HFF-Myc (cell line): Measurements from ENCODE around the gene SYNRG.
A peak's percentile ranks its signal among the peaks of the same experiment; 100 is the strongest.

Experiments used
- DNase-seq: peaks from one replicate; pipeline ENCODE4 v3.0.0-alpha.2; 2011; ENCODE audit warnings: low read depth; ENCODE audit errors: extremely low read depth
- H3K4me3 ChIP-seq: replicated peaks from 2 replicates; pipeline ENCODE4 v1.5.1; 2011; ENCODE audit warnings: low read depth, mild to moderate bottlenecking, control low read depth, low read length
- TF ChIP-seq, protein P1 (sequence below): IDR thresholded peaks from 2 replicates; pipeline ENCODE4 v1.5.1; 2012; ENCODE audit warnings: mild to moderate bottlenecking, low read depth, low read length, control low read depth; ENCODE audit errors: missing control alignments

The SYNRG gene

DNA sequence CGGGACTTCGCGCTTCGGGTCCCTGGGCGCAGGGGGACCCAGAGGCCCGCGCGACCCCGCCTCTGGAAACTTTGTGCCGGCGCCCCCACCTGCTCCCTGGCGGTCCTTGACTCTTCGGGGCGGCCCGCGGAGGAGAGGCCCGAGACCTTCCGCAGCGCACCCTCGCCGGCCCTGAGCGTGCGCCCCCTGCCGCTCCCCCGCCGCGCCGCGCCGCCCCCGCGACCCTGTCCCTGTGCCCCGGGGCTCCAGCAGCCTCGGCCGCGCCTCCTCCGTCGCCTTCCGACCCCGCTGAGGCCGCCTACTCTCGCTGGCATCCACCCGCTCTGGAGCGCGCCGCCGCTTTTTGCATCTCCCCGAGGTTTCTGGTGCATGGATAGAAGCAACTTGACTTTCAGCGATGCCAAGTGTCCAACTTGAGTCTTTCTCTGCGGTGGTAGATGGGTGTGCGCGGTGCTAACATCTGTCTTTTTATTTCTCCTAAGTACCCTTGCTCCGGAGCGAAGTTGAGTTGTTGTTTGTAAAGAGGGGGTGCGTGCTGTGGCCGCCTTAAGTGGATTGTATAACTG lies 119.1 kb downstream of the SYNRG start:
- TF ChIP-seq, protein P1, sequence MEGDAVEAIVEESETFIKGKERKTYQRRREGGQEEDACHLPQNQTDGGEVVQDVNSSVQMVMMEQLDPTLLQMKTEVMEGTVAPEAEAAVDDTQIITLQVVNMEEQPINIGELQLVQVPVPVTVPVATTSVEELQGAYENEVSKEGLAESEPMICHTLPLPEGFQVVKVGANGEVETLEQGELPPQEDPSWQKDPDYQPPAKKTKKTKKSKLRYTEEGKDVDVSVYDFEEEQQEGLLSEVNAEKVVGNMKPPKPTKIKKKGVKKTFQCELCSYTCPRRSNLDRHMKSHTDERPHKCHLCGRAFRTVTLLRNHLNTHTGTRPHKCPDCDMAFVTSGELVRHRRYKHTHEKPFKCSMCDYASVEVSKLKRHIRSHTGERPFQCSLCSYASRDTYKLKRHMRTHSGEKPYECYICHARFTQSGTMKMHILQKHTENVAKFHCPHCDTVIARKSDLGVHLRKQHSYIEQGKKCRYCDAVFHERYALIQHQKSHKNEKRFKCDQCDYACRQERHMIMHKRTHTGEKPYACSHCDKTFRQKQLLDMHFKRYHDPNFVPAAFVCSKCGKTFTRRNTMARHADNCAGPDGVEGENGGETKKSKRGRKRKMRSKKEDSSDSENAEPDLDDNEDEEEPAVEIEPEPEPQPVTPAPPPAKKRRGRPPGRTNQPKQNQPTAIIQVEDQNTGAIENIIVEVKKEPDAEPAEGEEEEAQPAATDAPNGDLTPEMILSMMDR: no peak
- no peak for DNase-seq
- H3K4me3 ChIP-seq: peak overlapping the region; percentile 86

DNA sequence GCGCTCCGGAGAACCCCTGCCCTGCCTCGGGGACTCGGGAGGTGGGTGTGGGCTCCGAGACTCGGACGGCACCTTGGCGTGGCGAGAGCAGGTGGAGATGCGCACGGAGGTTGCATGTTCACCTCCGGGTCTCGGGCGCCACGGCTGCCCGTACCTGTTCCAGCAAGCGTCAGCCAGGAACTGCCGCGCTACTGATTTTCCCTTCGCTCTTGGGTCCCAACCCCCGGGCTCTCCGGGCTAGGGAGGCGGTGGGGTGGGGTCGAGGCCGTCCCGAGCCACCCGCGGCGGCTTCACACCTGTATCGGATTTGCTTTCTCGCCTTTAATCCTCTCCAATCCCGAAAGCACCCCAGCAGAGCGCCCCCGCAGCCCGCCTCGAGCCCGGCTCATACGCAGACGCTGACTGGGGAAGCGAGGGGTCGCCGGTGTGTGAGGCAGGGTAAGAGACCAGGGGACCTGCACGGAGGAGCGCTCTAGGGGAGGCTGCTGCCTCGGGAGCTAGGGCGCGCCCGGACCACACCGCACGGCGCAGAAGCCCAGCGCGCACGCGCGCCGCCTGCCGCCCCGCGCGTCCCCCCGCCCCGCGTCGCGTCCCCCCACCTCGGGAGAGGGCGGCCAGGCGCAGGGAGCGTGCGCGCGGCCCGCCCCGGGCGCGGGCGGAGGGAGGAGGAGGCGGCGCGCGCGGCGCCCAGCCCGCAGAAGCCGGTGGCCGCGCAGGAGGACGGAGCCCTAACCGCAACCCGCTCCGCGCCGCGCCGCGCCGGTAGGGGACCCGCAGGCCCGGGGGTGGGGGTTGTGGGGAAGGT lies 119.8 kb downstream of the SYNRG start, which contains the start of gene DUSP14:
Gene DUSP14, plus strand, starts transcription at position 695 of the 805 bp plus-strand sequence. CDS start 22,382 bp downstream, outside the sequence.
- peak within 1 kb of the TSS; percentile 86 for H3K4me3 ChIP-seq
- TF ChIP-seq, protein P1: no peak
- DNase-seq: no peak

DNA sequence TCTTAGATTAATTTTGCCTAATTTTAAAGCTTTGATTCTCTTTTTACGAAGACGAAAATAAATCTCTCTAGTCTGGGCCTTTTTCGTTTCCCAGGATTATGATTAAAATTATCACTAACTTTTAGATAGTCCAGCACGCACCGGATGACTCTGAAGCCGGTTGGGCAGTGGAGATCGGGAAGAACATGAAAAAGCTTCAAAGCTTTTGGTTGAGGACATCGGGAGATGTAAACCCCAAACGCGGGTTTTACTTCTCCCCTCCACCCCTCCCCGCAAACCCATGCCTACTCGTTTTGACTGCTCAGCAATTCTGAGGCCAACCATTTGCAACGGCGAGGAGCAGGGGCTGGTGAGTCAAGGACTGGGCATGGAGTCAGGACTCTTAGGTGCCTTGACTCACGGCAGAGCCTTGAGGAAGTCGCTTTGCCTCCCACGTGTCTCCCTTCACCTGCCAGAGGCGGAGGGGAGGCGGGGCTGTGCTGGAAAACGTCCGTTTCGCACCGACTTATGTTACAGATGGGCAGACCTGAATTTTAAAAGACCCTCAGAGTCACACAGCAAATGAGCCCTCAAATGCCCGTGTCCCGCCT lies 120.5 kb downstream of the SYNRG start:
- no peak for DNase-seq
- peak overlapping the region; percentile 86 for H3K4me3 ChIP-seq
- TF ChIP-seq, protein P1: no peak

DNA sequence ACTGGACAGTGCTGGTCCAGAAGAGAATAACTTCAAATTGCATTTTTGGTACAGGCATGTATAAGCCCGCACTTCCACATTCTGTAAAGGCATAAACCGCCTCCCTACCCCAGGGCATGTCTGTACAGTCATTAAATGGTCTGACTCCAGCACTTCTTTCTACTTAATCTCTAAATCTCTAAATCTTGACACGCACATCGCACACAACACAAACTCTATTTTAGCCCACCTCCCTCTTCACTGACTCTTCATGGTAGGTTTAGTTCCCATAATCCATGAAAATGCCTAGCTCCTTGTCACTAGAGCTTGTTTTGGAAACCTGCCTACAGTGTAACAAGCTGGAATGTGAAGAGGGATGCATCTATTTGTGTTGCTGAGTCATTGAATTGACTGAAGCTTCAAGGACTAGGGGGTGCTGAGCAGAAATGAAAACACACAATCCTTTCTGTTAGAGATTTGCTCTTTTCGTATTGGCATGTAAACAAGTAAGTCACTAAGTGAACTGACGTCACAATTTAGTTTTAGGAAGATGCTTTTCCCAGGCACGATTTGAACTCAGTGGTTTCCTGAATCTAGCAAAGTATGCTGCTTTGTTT lies 121.1 kb downstream of the SYNRG start:
- peak overlapping the region; percentile 86 for H3K4me3 ChIP-seq
- TF ChIP-seq, protein P1: no peak
- peak; percentile 93 for DNase-seq

DNA sequence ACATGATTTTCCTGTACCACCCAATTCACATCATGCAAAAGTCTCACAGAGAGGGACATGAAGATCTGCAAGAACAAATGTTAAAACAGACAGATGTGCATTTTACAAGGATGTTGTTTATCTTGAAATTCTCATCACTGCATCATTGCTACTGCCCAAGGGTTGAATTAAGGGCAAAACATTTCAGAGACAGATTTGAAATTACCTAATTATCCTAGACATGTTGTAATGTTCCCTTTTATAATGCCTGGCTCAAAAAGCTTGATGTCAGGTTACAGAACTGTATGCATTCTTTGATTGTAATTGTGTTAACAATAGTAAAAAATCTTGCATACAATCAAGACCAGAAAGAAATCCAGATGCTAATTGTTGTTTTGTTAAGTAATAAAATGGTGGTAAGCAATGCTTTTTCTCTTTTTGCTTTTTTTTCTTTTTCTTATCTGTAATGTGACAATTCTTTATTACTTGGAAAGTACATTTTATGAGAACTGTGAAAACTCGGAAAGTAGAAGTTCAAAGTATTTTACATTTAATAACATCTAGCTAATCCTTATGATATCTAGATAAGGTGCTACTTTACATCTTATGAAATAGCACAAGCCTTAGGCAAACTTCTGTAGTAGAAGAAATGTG lies 123.2 kb downstream of the SYNRG start:
- H3K4me3 ChIP-seq: no peak overlapping the region
- no peak for DNase-seq
- TF ChIP-seq, protein P1: no peak

DNA sequence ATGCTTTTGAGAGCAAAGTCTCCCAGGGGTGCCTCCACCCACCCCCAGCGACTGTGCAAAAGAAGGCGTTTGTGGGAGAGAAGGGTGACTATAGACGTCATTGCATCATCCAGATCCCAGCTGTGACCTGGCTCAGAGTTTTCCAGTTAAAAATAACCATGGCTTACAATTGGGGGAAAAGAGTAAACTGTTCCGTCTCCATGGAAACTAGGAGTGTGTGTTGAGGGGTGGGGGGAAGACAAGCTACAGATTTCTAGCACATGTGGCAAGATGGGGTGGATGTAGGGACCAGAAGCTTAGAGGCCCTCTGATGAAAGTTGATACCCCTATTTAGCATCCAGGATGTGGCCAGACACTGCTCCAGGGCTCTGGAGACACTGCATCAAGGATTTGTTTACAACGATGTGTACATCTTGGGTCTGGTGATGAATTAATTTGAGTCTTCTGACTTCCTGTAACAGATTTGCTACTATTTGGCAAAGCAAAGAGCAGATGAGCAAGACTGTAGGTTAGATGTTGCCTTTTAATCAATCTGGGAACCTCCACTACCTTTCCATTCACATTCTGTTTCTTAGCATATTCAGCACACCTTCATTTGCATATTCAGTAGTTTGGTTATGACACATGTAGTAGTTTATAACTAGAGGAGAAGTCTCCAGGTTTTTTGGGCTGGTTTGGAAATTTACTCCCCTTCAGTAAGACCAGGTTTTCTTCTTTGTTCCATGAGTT lies 125.7 kb downstream of the SYNRG start:
- H3K4me3 ChIP-seq: no peak overlapping the region
- TF ChIP-seq, protein P1: no peak
- DNase-seq: peak; percentile 98
